IPS-15b (cell line): Measurements from ENCODE around the gene CLCN1.
"Not testable (repeated sequence)": the region's sequence is repeated elsewhere in the genome, so short reads cannot be mapped to it uniquely, and the experiment has no call there.

Experiments used
- H3K27me3 ChIP-seq: one replicate; pipeline ENCODE4 v1.6.1; 2013; ENCODE audit warnings: low read length; ENCODE audit not compliant: control insufficient read depth, insufficient read depth
- H3K36me3 ChIP-seq: one replicate; pipeline ENCODE4 v1.6.1; 2013; ENCODE audit warnings: low read length; ENCODE audit not compliant: control insufficient read depth, insufficient read depth
- H3K4me1 ChIP-seq: one replicate; pipeline ENCODE4 v1.6.1; 2013; ENCODE audit warnings: mild to moderate bottlenecking, low read length; ENCODE audit not compliant: control insufficient read depth, insufficient read depth
- H3K4me3 ChIP-seq: one replicate; pipeline ENCODE4 v1.5.1; 2013; ENCODE audit warnings: low read depth, low read length
- H3K9ac ChIP-seq: one replicate; pipeline ENCODE4 v1.6.1; 2013; ENCODE audit warnings: low read depth, mild to moderate bottlenecking, low read length
- H3K9me3 ChIP-seq: one replicate; pipeline ENCODE4 v1.6.1; 2013; ENCODE audit warnings: mild to moderate bottlenecking, low read length; ENCODE audit not compliant: control insufficient read depth, insufficient read depth

The CLCN1 gene

GRCh38 chr7:143285470-143285778 is 30.5 kb upstream of the CLCN1 start:
- Histone ChIP-seq H3K9me3 (no peaks in the 10 kb centered on the region), H3K27me3 (peaks cover 39% of the 10 kb centered on the region), H3K4me3 (peak overlapping the region; percentile 68), H3K9ac (no peak overlapping the region), H3K4me1 (peaks cover 21% of the 10 kb centered on the region), H3K36me3 (no peaks in the 10 kb centered on the region)

- Histone ChIP-seq H3K9ac (no peak overlapping the region), H3K9me3 (no peaks in the 10 kb centered on the region), H3K36me3 (no peaks in the 10 kb centered on the region), H3K4me3 (no peak overlapping the region), H3K4me1 (peaks cover 21% of the 10 kb centered on the region), H3K27me3 (peaks cover 36% of the 10 kb centered on the region)
These were observed 29.9 kb upstream of the CLCN1 start for GRCh38 chr7:143285806-143286521.

GRCh38 chr7:143286522-143286890 is 29.4 kb upstream of the CLCN1 start:
- Histone ChIP-seq H3K4me1 (peaks cover 21% of the 10 kb centered on the region), H3K27me3 (peaks cover 36% of the 10 kb centered on the region), H3K9me3 (no peaks in the 10 kb centered on the region), H3K9ac (no peak overlapping the region), H3K4me3 (no peak overlapping the region), H3K36me3 (no peaks in the 10 kb centered on the region)

- Histone ChIP-seq H3K4me1 (peaks cover 21% of the 10 kb centered on the region), H3K27me3 (peaks cover 36% of the 10 kb centered on the region), H3K9me3 (no peaks in the 10 kb centered on the region), H3K9ac (no peak overlapping the region), H3K36me3 (peaks cover 7% of the 10 kb centered on the region), H3K4me3 (peak overlapping the region; percentile 35)
These were observed 28.5 kb upstream of the CLCN1 start for GRCh38 chr7:143287339-143287934.

- Histone ChIP-seq H3K9ac (peak within 1 kb of the TSS; percentile 92), H3K36me3 (peaks cover 13% of the 10 kb centered on the region), H3K4me1 (peaks cover 21% of the 10 kb centered on the region), H3K27me3 (peaks cover 36% of the 10 kb centered on the region), H3K9me3 (no peaks in the 10 kb centered on the region), H3K4me3 (peak within 1 kb of the TSS; percentile 90)
These were observed 27.7 kb upstream of the CLCN1 start, which contains the start of gene CASP2 for GRCh38 chr7:143287935-143288826. Gene CASP2 (plus strand): TSS chr7:143288351. CDS start chr7:143288456, 105 bp downstream.

- Histone ChIP-seq H3K27me3 (peaks cover 33% of the 10 kb centered on the region), H3K4me3 (peak overlapping the region; percentile 90), H3K4me1 (peaks cover 15% of the 10 kb centered on the region), H3K9ac (peak overlapping the region; percentile 92), H3K9me3 (no peaks in the 10 kb centered on the region), H3K36me3 (peaks cover 15% of the 10 kb centered on the region)
These were observed 27.1 kb upstream of the CLCN1 start for GRCh38 chr7:143288836-143289235.

- H3K4me1 ChIP-seq, result peaks cover 9% of the 10 kb centered on the region
- H3K9ac ChIP-seq, result no peak overlapping the region
- H3K9me3 ChIP-seq, result no peaks in the 10 kb centered on the region
- H3K36me3 ChIP-seq, result peaks cover 21% of the 10 kb centered on the region
- H3K27me3 ChIP-seq, result peaks cover 29% of the 10 kb centered on the region
- peak overlapping the region; percentile 90 for H3K4me3 ChIP-seq
These were observed 26.5 kb upstream of the CLCN1 start for GRCh38 chr7:143289421-143289820.

GRCh38 chr7:143289888-143290287 is 26.0 kb upstream of the CLCN1 start:
- peaks cover 23% of the 10 kb centered on the region for H3K36me3 ChIP-seq
- H3K9me3 ChIP-seq, H3K9ac ChIP-seq, H3K4me1 ChIP-seq: not testable (repeated sequence)
- peak overlapping the region; percentile 90 for H3K4me3 ChIP-seq
- H3K27me3 ChIP-seq, result peaks cover 29% of the 10 kb centered on the region

GRCh38 chr7:143290293-143290692 is 25.6 kb upstream of the CLCN1 start:
- Histone ChIP-seq H3K9ac (no peak overlapping the region), H3K4me3 (no peak overlapping the region), H3K27me3 (peaks cover 24% of the 10 kb centered on the region), H3K9me3 (no peaks in the 10 kb centered on the region), H3K36me3 (peaks cover 23% of the 10 kb centered on the region), H3K4me1 (peaks cover 5% of the 10 kb centered on the region)

- H3K4me1 ChIP-seq, result peaks cover 3% of the 10 kb centered on the region
- no peak overlapping the region for H3K4me3 ChIP-seq
- H3K27me3 ChIP-seq, result no peaks in the 10 kb centered on the region
- H3K9me3 ChIP-seq, result no peaks in the 10 kb centered on the region
- no peak overlapping the region for H3K9ac ChIP-seq
- H3K36me3 ChIP-seq, result peaks cover 27% of the 10 kb centered on the region
These were observed 23.0 kb upstream of the CLCN1 start for GRCh38 chr7:143292876-143293275.

GRCh38 chr7:143295870-143296269 is 20.0 kb upstream of the CLCN1 start:
- Histone ChIP-seq H3K4me3 (no peak overlapping the region), H3K4me1 (no peaks in the 10 kb centered on the region), H3K9ac (no peak overlapping the region), H3K9me3 (no peaks in the 10 kb centered on the region), H3K27me3 (no peaks in the 10 kb centered on the region), H3K36me3 (peaks cover 46% of the 10 kb centered on the region)
